Endodermal cell (in vitro differentiated cells): ENCODE measurements around the gene RPTOR. TPM values are rescaled to one million over a fixed set of nuclear protein-coding genes. Genes with fewer than 3 reads are reported as not detected.

ENCODE experiments used
- DNase-seq: peaks from one replicate; pipeline ENCODE4 v3.0.0-alpha.2; 2017
- H3K27ac ChIP-seq: 2 replicates; pipeline ENCODE4 v1.5.1; 2013; ENCODE audit warnings: mild to moderate bottlenecking, low read depth, low read length, moderate library complexity
- H3K27me3 ChIP-seq: 2 replicates; pipeline ENCODE4 v1.6.1; 2013; ENCODE audit warnings: mild to moderate bottlenecking, low read length, moderate library complexity; ENCODE audit not compliant: insufficient read depth, control insufficient read depth, poor library complexity, severe bottlenecking
- H3K36me3 ChIP-seq: 2 replicates; pipeline ENCODE4 v1.7.0; 2013; ENCODE audit warnings: mild to moderate bottlenecking, low read length, moderate library complexity; ENCODE audit not compliant: control insufficient read depth, insufficient read depth
- H3K4me1 ChIP-seq: one replicate; pipeline ENCODE4 v1.7.0; 2013; ENCODE audit warnings: low read length; ENCODE audit not compliant: control insufficient read depth, insufficient read depth
- H3K4me3 ChIP-seq: 2 replicates; pipeline ENCODE4 v1.5.1; 2013; ENCODE audit warnings: mild to moderate bottlenecking, low read length, moderate library complexity
- H3K9ac ChIP-seq: 2 replicates; pipeline ENCODE4 v1.6.1; 2013; ENCODE audit warnings: mild to moderate bottlenecking, low read length, moderate library complexity; ENCODE audit not compliant: poor library complexity, severe bottlenecking; ENCODE audit errors: extremely low read depth
- H3K9me3 ChIP-seq: 2 replicates; pipeline ENCODE4 v1.6.1; 2013; ENCODE audit warnings: mild to moderate bottlenecking, low read length, moderate library complexity; ENCODE audit not compliant: control insufficient read depth
- H3K27ac Mint-ChIP-seq: 2 replicates; pipeline ENCODE4 v1.8.0; 2020; ENCODE audit warnings: mixed read lengths
- H3K27me3 Mint-ChIP-seq: 2 replicates; pipeline ENCODE4 v1.8.0; 2021; ENCODE audit warnings: mild to moderate bottlenecking, mixed read lengths; ENCODE audit not compliant: insufficient read depth
- H3K36me3 Mint-ChIP-seq: 2 replicates; pipeline ENCODE4 v1.8.0; 2020; ENCODE audit warnings: low read depth, mixed read lengths
- H3K4me1 Mint-ChIP-seq: 2 replicates; pipeline ENCODE4 v1.8.0; 2020; ENCODE audit warnings: mixed read lengths
- H3K4me3 Mint-ChIP-seq: 2 replicates; pipeline ENCODE4 v1.8.0; 2020; ENCODE audit warnings: mild to moderate bottlenecking, moderate library complexity, mixed read lengths
- H3K9me3 Mint-ChIP-seq: 2 replicates; pipeline ENCODE4 v1.8.0; 2020; ENCODE audit warnings: mild to moderate bottlenecking, mixed read lengths
- WGBS, 2 experiments: methylation state at CpG; one replicate each; pipeline versions ENCODE4 v1.1.5 to v1.1.7; 2013; ENCODE audit warnings: missing lambda C conversion rate in 2 of 2, mixed read lengths in 1 of 2; ENCODE audit not compliant: insufficient coverage in 1 of 2, insufficient read length in 1 of 2; 5-methylcytosine and 5-hydroxymethylcytosine counted together
- total RNA-seq, 2 donors: library from RNA; stranded (reverse); fragmentation: NEBNext Ultra II Directional in 1 of 2; extraction: Animal tissue kit (Norgen Biotek cat#: 25700) in 1 of 2; gene quantifications; 2 replicates in 1 of 2; 3 replicates in 1 of 2; pipeline ENCODE4 v1.2.1, GENCODE V29; 2021
- TF ChIP-seq, protein P1 (sequence below): fragments of 200-600 bp; sonication (generic); conservative IDR thresholded peaks from 2 replicates; pipeline ENCODE4 v1.5.0; 2021; ENCODE audit warnings: antibody characterized with exemption, mild to moderate bottlenecking

The RPTOR gene
- total RNA-seq, 2 donors from 2014 or later: 45.1 to 53.4 TPM

DNA sequence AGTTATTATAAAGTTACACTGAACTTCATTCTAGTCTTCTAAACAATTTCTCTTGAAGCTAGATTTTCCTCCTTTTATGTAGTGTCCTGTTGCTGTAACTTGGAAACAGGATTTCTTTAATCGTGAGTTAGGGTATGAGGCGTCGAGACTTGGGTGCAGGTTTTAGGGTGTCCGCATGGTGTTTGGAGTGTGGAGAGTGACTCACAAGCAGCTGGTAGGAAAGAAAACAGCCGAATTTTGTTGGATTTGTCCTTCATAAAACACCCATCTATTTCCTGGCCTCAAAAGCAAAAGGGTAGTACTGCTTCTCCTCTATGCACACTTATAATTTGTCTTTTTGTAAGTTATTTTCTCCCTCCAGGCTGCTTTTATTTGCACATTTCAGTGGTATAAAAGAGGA lies 1.6 kb downstream of the RPTOR start:
- H3K4me1 Mint-ChIP-seq: peaks cover 16% of the 10 kb centered on the region
- H3K27ac Mint-ChIP-seq: no peak overlapping the region
- Histone ChIP-seq H3K9me3 (no peaks in the 10 kb centered on the region), H3K36me3 (no peaks in the 10 kb centered on the region), H3K9ac (peak overlapping the region; percentile 94), H3K27ac (no peak overlapping the region), H3K4me3 (peak overlapping the region; percentile 81), H3K27me3 (no peaks in the 10 kb centered on the region), H3K4me1 (no peaks in the 10 kb centered on the region)
- H3K36me3 Mint-ChIP-seq: no peaks in the 10 kb centered on the region
- no peak for DNase-seq
- peaks cover 14% of the 10 kb centered on the region for H3K27me3 Mint-ChIP-seq
- WGBS, 2 experiments: 82 to 100% methylated on average over 1 to 5 of the region's 5 CpGs
- no peaks in the 10 kb centered on the region for H3K9me3 Mint-ChIP-seq
- TF ChIP-seq, protein P1, sequence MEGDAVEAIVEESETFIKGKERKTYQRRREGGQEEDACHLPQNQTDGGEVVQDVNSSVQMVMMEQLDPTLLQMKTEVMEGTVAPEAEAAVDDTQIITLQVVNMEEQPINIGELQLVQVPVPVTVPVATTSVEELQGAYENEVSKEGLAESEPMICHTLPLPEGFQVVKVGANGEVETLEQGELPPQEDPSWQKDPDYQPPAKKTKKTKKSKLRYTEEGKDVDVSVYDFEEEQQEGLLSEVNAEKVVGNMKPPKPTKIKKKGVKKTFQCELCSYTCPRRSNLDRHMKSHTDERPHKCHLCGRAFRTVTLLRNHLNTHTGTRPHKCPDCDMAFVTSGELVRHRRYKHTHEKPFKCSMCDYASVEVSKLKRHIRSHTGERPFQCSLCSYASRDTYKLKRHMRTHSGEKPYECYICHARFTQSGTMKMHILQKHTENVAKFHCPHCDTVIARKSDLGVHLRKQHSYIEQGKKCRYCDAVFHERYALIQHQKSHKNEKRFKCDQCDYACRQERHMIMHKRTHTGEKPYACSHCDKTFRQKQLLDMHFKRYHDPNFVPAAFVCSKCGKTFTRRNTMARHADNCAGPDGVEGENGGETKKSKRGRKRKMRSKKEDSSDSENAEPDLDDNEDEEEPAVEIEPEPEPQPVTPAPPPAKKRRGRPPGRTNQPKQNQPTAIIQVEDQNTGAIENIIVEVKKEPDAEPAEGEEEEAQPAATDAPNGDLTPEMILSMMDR: no peak
- peak overlapping the region; percentile 90 for H3K4me3 Mint-ChIP-seq

DNA sequence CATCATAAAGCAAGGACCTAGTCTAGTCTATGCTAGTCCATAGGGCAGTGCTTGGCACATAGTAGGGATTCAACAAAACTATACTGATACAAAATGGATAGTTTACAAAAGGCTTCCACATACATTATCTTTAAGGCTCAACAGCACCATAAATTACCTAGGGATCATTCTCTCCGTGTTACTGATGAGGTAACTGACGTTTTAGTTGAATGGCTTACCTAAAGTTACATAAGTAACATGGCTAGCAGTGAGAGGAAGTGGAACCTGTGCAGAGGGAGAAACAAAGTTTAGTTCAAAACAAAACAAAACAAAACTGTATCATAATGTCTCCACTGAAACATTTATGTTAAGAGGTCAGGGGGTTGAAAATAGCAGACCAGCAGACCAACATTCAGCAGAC lies 7.9 kb downstream of the RPTOR start:
- H3K4me3 Mint-ChIP-seq: no peak overlapping the region
- no peak for DNase-seq
- H3K27me3 ChIP-seq: no peaks in the 10 kb centered on the region
- no peak overlapping the region for H3K27ac Mint-ChIP-seq
- H3K9me3 Mint-ChIP-seq: no peaks in the 10 kb centered on the region
- no peaks in the 10 kb centered on the region for H3K27me3 Mint-ChIP-seq
- peaks cover 12% of the 10 kb centered on the region for H3K36me3 ChIP-seq
- WGBS, 2 experiments: 100% methylated on average over 1 of the region's 2 CpGs; no CpG with 5 or more reads in 1 of the 2 experiments
- TF ChIP-seq, protein P1: no peak
- no peak overlapping the region for H3K4me3 ChIP-seq
- H3K9ac ChIP-seq: no peak overlapping the region
- peaks cover 7% of the 10 kb centered on the region for H3K4me1 Mint-ChIP-seq
- H3K9me3 ChIP-seq: no peaks in the 10 kb centered on the region
- peaks cover 13% of the 10 kb centered on the region for H3K36me3 Mint-ChIP-seq
- H3K4me1 ChIP-seq: no peaks in the 10 kb centered on the region
- H3K27ac ChIP-seq: no peak overlapping the region

DNA sequence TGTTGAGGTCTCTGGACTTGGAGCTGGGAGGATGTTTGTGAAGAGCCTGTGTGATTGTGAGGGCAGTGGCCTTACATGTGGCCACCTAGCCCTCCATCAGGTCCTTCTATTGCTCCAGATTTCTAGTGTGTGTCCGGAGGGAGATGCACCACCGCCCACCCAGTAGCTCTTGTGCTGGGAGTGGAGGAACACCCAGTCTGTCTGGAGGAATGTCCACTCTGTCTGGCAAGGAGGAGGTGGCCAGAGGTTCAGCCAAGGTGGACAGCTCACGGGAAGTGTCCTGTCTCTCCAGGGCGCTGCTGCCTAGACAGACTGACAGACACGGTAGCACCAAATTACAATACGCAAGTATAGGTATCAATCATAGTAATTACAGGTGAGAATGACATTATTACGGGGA lies 10.6 kb downstream of the RPTOR start:
- WGBS, 2 experiments: 97 to 100% methylated on average over 4 to 6 of the region's 7 CpGs
- no peaks in the 10 kb centered on the region for H3K27me3 Mint-ChIP-seq

More for the DNA sequence above, 10.6 kb downstream of the RPTOR start:
- no peak overlapping the region for H3K4me3 ChIP-seq
- no peak for DNase-seq
- no peak overlapping the region for H3K27ac Mint-ChIP-seq
- H3K27ac ChIP-seq: no peak overlapping the region
- no peak overlapping the region for H3K4me3 Mint-ChIP-seq
- peaks cover 13% of the 10 kb centered on the region for H3K36me3 Mint-ChIP-seq
- peaks cover 12% of the 10 kb centered on the region for H3K36me3 ChIP-seq
- H3K9ac ChIP-seq: no peak overlapping the region
- H3K27me3 ChIP-seq: no peaks in the 10 kb centered on the region
- TF ChIP-seq, protein P1: no peak
- no peaks in the 10 kb centered on the region for H3K4me1 ChIP-seq
- H3K4me1 Mint-ChIP-seq: peaks cover 14% of the 10 kb centered on the region
- no peaks in the 10 kb centered on the region for H3K9me3 ChIP-seq
- H3K9me3 Mint-ChIP-seq: no peaks in the 10 kb centered on the region
